Effector memory CD4-positive, alpha-beta T cell (primary cell): ENCODE results near the gene PIK3R5.

Experiments used
- DNase-seq, 3 donors: peaks; one replicate each; pipeline ENCODE4 v3.0.0-alpha.2; 2020
- H3K27ac ChIP-seq: 2 replicates; pipeline ENCODE4 v1.7.0; 2013; ENCODE audit warnings: mild to moderate bottlenecking, low read length, moderate library complexity; ENCODE audit not compliant: insufficient read depth, poor library complexity, severe bottlenecking
- H3K27me3 ChIP-seq: replicated peaks from 2 replicates; pipeline ENCODE4 v1.7.0; 2013; ENCODE audit warnings: mild to moderate bottlenecking, low read length; ENCODE audit not compliant: insufficient read depth, control insufficient read depth, poor library complexity, severe bottlenecking
- H3K36me3 ChIP-seq: 2 replicates; pipeline ENCODE4 v1.7.0; 2013; ENCODE audit warnings: mild to moderate bottlenecking, low read length, moderate library complexity; ENCODE audit not compliant: control insufficient read depth, insufficient read depth
- H3K4me1 ChIP-seq: 2 replicates; pipeline ENCODE4 v1.7.0; 2013; ENCODE audit warnings: low read length, mild to moderate bottlenecking; ENCODE audit not compliant: control insufficient read depth, insufficient read depth, poor library complexity, severe bottlenecking
- H3K4me3 ChIP-seq: 2 replicates; pipeline ENCODE4 v1.7.0; 2013; ENCODE audit warnings: low read length, low read depth, mild to moderate bottlenecking; ENCODE audit not compliant: insufficient read depth, poor library complexity, severe bottlenecking
- H3K9me3 ChIP-seq: 2 replicates; pipeline ENCODE4 v1.7.0; 2013; ENCODE audit warnings: mild to moderate bottlenecking, low read length, moderate library complexity; ENCODE audit not compliant: control insufficient read depth

The PIK3R5 gene

GRCh38 chr17:8930649-8931048 is 34.9 kb downstream of the PIK3R5 start:
- H3K36me3 ChIP-seq, result peaks cover 22% of the 10 kb centered on the region
- no peaks in the 10 kb centered on the region for H3K27me3 ChIP-seq
- H3K9me3 ChIP-seq, result peaks cover 12% of the 10 kb centered on the region
- no peak overlapping the region for H3K4me3 ChIP-seq
- peaks cover 10% of the 10 kb centered on the region for H3K4me1 ChIP-seq
- H3K27ac ChIP-seq, result no peak overlapping the region
- DNase-seq, result no peak

GRCh38 chr17:8928347-8928746 is 37.2 kb downstream of the PIK3R5 start:
- Histone ChIP-seq H3K4me3 (no peak overlapping the region), H3K4me1 (no peaks in the 10 kb centered on the region), H3K9me3 (peaks cover 12% of the 10 kb centered on the region), H3K27me3 (no peaks in the 10 kb centered on the region), H3K36me3 (peaks cover 22% of the 10 kb centered on the region), H3K27ac (no peak overlapping the region)
- no peak for DNase-seq

- Histone ChIP-seq H3K9me3 (peaks cover 12% of the 10 kb centered on the region), H3K4me1 (no peaks in the 10 kb centered on the region), H3K36me3 (peaks cover 25% of the 10 kb centered on the region), H3K4me3 (no peak overlapping the region), H3K27ac (no peak overlapping the region), H3K27me3 (no peaks in the 10 kb centered on the region)
- DNase-seq, result no peak
These were observed 38.1 kb downstream of the PIK3R5 start for GRCh38 chr17:8927395-8927794.

DNA sequence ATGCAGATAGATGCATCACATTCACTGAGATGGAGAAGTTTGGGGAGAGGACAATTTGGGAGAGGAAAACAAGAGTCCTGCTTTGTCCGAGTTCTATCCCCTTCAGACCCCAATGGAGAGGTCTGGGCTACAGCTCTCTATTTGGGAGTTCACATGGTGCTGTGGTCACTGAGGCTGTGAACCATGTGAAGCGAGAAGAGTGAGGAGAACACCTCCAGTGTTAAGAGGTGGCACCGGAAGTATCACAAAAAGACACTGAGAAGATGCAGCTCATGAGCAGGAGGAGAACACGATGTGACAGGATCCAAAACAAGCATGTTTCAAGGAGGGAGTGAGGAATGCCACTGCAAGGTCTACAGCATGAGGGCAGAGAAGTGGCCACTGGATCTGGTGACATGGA is 39.7 kb downstream of the PIK3R5 start:
- Histone ChIP-seq H3K4me3 (no peak overlapping the region), H3K27ac (no peak overlapping the region), H3K4me1 (no peaks in the 10 kb centered on the region), H3K9me3 (peaks cover 9% of the 10 kb centered on the region), H3K36me3 (peaks cover 18% of the 10 kb centered on the region), H3K27me3 (no peaks in the 10 kb centered on the region)
- DNase-seq, result no peak

DNA sequence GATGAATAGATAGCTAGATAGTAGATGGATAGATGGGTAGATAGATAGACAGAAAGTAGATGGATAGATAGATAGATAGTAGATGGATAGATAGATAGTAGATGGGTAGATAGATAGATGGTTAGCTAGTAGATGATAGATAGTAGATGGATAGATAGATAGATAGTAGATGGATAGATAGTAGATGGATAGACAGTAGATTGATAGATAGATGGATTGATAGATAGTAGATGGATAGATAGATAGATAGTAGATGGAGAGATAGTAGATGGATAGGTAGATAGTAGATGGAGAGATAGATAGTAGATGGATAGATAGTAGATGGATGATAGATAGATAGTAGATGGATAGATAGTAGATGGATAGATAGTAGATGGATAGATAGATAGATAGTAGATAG is 40.4 kb downstream of the PIK3R5 start:
- no peaks in the 10 kb centered on the region for H3K27me3 ChIP-seq
- peaks cover 18% of the 10 kb centered on the region for H3K36me3 ChIP-seq
- no peak for DNase-seq
- H3K4me1 ChIP-seq, result no peaks in the 10 kb centered on the region
- H3K9me3 ChIP-seq, result peaks cover 9% of the 10 kb centered on the region
- H3K4me3 ChIP-seq, result no peak overlapping the region
- H3K27ac ChIP-seq, result no peak overlapping the region

DNA sequence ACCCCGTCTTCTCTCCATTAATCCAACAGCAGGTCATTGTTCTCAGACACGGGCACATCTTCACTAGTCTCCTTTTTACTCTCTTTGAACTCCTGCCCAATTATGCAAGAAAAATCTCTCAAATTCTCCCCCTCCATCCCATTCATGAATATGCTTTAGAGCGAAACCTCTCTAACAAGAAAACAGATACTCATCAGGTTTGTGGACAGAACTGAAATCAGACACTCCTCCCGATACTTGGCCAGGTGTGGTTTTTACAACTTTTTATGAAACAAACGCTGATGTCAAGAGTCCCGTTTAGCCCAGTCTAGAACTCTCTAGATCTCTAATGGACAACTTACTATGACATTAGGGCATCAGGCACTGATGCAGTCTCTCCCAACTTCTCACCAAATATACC is 40.9 kb downstream of the PIK3R5 start:
- Histone ChIP-seq H3K9me3 (peaks cover 9% of the 10 kb centered on the region), H3K4me3 (no peak overlapping the region), H3K4me1 (no peaks in the 10 kb centered on the region)

GRCh38 chr17:8923762-8924161 is 41.7 kb downstream of the PIK3R5 start:
- H3K9me3 ChIP-seq, result peaks cover 9% of the 10 kb centered on the region
- H3K4me1 ChIP-seq, result no peaks in the 10 kb centered on the region
- DNase-seq, result no peak
- H3K4me3 ChIP-seq, result no peak overlapping the region
- H3K36me3 ChIP-seq, result peaks cover 25% of the 10 kb centered on the region
- H3K27ac ChIP-seq, result no peak overlapping the region
- no peaks in the 10 kb centered on the region for H3K27me3 ChIP-seq

More for the DNA sequence above, 40.9 kb downstream of the PIK3R5 start:
- no peaks in the 10 kb centered on the region for H3K27me3 ChIP-seq
- H3K27ac ChIP-seq, result no peak overlapping the region
- no peak for DNase-seq
- H3K36me3 ChIP-seq, result peaks cover 19% of the 10 kb centered on the region

DNA sequence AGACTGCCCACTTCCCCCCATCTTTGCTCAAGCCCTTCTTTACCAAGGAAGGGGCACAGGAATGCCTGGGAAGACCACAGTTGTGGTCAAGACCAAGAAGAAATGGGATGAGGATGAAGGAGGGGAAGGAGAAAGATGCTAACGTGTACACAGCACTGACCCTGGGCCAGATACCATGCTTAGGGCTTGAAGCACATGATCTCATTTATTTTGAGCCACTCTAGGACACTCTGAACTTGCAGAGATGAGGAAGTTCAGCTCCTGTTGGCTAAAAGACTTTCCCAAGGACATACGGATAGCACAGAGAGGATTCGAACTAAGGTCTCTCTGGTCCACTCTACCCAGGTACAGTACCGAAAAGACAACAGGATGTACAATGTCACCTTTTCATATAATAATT is 42.6 kb downstream of the PIK3R5 start:
- Histone ChIP-seq H3K9me3 (peaks cover 6% of the 10 kb centered on the region), H3K4me3 (no peak overlapping the region), H3K27me3 (no peaks in the 10 kb centered on the region), H3K36me3 (peaks cover 23% of the 10 kb centered on the region), H3K27ac (no peak overlapping the region), H3K4me1 (no peaks in the 10 kb centered on the region)
- no peak for DNase-seq

- Histone ChIP-seq H3K9me3 (peaks cover 1% of the 10 kb centered on the region), H3K36me3 (peaks cover 18% of the 10 kb centered on the region), H3K27ac (no peak overlapping the region), H3K27me3 (no peaks in the 10 kb centered on the region), H3K4me3 (no peak overlapping the region), H3K4me1 (no peaks in the 10 kb centered on the region)
- no peak for DNase-seq
These were observed 43.1 kb downstream of the PIK3R5 start for GRCh38 chr17:8922451-8922850.

DNA sequence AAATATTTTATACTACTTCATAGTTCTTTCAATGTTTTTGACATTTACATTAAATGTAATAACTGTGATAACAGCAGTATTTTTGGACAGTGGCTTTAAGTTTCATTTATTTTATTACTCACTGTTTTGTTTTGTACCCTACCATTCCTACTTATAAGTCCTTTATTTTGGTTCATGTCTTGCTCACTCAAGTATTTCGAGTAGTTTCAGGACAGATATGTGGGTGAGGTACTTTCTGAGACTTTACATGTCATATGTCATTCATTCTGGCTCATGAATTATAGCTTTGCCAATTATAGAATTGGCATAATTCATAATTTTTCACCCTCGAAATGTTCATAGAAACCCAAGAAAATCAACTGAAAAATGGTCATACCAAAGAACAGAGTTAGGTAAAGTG is 44.4 kb downstream of the PIK3R5 start:
- Histone ChIP-seq H3K4me1 (no peaks in the 10 kb centered on the region), H3K27me3 (no peaks in the 10 kb centered on the region), H3K9me3 (no peaks in the 10 kb centered on the region), H3K36me3 (peaks cover 18% of the 10 kb centered on the region), H3K27ac (no peak overlapping the region), H3K4me3 (no peak overlapping the region)
- no peak for DNase-seq
